C4-2B (cell line): ENCODE measurements around the gene B4GALT1.

Source experiments
- CTCF ChIP-seq: fragments of 450-650 bp; conservative IDR thresholded peaks from 2 replicates; pipeline ENCODE4 v1.5.1; 2017; ENCODE audit warnings: mild to moderate bottlenecking
- ZFX ChIP-seq: fragments of 450-650 bp; IDR thresholded peaks from 2 replicates; pipeline ENCODE4 v1.6.1; 2017

GRCh38 chr9:33209394-33209793, 42.3 kb upstream of the B4GALT1 start:
- no peak for TF ChIP-seq CTCF
- TF ChIP-seq ZFX = no peak
